Fibroblast of upper back skin (primary cell): Measurements from ENCODE around the gene RGS6.

Experiments
- DNase-seq: peaks from one replicate; pipeline ENCODE4 v3.0.0-alpha.2; 2013

RGS6 gene

GRCh38 chr14:71952381-71953363 is 20.4 kb downstream of the RGS6 start:
- DNase-seq, result no peak

- no peak for DNase-seq
These were observed 24.8 kb downstream of the RGS6 start for GRCh38 chr14:71956920-71957563.

GRCh38 chr14:71959055-71959454 is 26.8 kb downstream of the RGS6 start:
- DNase-seq, result no peak

- DNase-seq, result no peak
These were observed 28.5 kb downstream of the RGS6 start for GRCh38 chr14:71960494-71961353.

- DNase-seq, result no peak
These were observed 29.7 kb downstream of the RGS6 start for GRCh38 chr14:71961972-71962371.

- DNase-seq, result no peak
These were observed 32.5 kb downstream of the RGS6 start for GRCh38 chr14:71964716-71965115.

- no peak for DNase-seq
These were observed 34.3 kb downstream of the RGS6 start for GRCh38 chr14:71966528-71966927.

- no peak for DNase-seq
These were observed 35.5 kb downstream of the RGS6 start for GRCh38 chr14:71967704-71968103.

GRCh38 chr14:71970272-71970671 is 38.0 kb downstream of the RGS6 start:
- no peak for DNase-seq

- no peak for DNase-seq
These were observed 53.4 kb downstream of the RGS6 start for GRCh38 chr14:71985538-71986189.

GRCh38 chr14:71988476-71988875 is 56.2 kb downstream of the RGS6 start:
- no peak for DNase-seq

GRCh38 chr14:71988939-71989338 is 56.7 kb downstream of the RGS6 start:
- DNase-seq, result no peak

GRCh38 chr14:71994416-71994815 is 62.2 kb downstream of the RGS6 start:
- no peak for DNase-seq

- DNase-seq, result no peak
These were observed 63.5 kb downstream of the RGS6 start for GRCh38 chr14:71995741-71996140.

GRCh38 chr14:71996610-71997009 is 64.4 kb downstream of the RGS6 start:
- DNase-seq, result no peak

- DNase-seq, result no peak
These were observed 68.7 kb downstream of the RGS6 start for GRCh38 chr14:72000907-72001306.

GRCh38 chr14:72002731-72003130 is 70.5 kb downstream of the RGS6 start:
- DNase-seq, result no peak

GRCh38 chr14:72008666-72009065 is 76.4 kb downstream of the RGS6 start:
- no peak for DNase-seq

GRCh38 chr14:72010474-72010873 is 78.2 kb downstream of the RGS6 start:
- no peak for DNase-seq

- no peak for DNase-seq
These were observed 81.6 kb downstream of the RGS6 start for GRCh38 chr14:72013721-72014345.

- DNase-seq, result no peak
These were observed 82.3 kb downstream of the RGS6 start for GRCh38 chr14:72014486-72014885.

- no peak for DNase-seq
These were observed 85.1 kb downstream of the RGS6 start for GRCh38 chr14:72017290-72017689.
